RCC 7860 (cell line): Measurements from ENCODE around the gene CREBL2.
A peak's percentile ranks its signal among the peaks of the same experiment; 100 is the strongest.
"Not testable (repeated sequence)": the region's sequence is repeated elsewhere in the genome, so short reads cannot be mapped to it uniquely, and the experiment has no call there.

Experiments
- DNase-seq: peaks from one replicate; pipeline ENCODE4 v3.0.0-alpha.2; 2015; ENCODE audit warnings: low spot score
- FAIRE-seq: peaks from 2 replicates; lab custom pipeline; 2012; peaks lifted over from hg19 to GRCh38; lab: Jason Lieb, UNC

CREBL2 gene

GRCh38 chr12:12596598-12596997 lies 15.1 kb upstream of the CREBL2 start:
- not testable (repeated sequence) for DNase-seq, FAIRE-seq

GRCh38 chr12:12598864-12599263 lies 12.8 kb upstream of the CREBL2 start:
- no peak for FAIRE-seq
- DNase-seq: no peak

GRCh38 chr12:12599750-12600643 lies 11.7 kb upstream of the CREBL2 start:
- DNase-seq (no peak), FAIRE-seq (no peak)

- FAIRE-seq (no peak), DNase-seq (no peak)
Measured at GRCh38 chr12:12600659-12601058, 11.0 kb upstream of the CREBL2 start.

GRCh38 chr12:12604740-12605139 lies 6.9 kb upstream of the CREBL2 start:
- FAIRE-seq (no peak), DNase-seq (no peak)

GRCh38 chr12:12606781-12607589 lies 4.7 kb upstream of the CREBL2 start:
- DNase-seq: no peak
- FAIRE-seq: no peak

- no peak for DNase-seq
- FAIRE-seq: no peak
Measured at GRCh38 chr12:12608557-12608957, 3.1 kb upstream of the CREBL2 start.

- FAIRE-seq: no peak
- no peak for DNase-seq
Measured at GRCh38 chr12:12609692-12610091, 2.0 kb upstream of the CREBL2 start.

- no peak for FAIRE-seq
- DNase-seq: no peak
Measured at GRCh38 chr12:12610711-12611110, 965 bp upstream of the CREBL2 start.

- peak; percentile 31 for DNase-seq
Measured at GRCh38 chr12:12612358-12612757, 682 bp downstream of the CREBL2 start.

GRCh38 chr12:12613344-12613743 lies 1.7 kb downstream of the CREBL2 start:
- no peak for FAIRE-seq
- no peak for DNase-seq

More at GRCh38 chr12:12612358-12612757, 682 bp downstream of the CREBL2 start:
- no peak for FAIRE-seq

GRCh38 chr12:12614342-12614741 lies 2.7 kb downstream of the CREBL2 start:
- no peak for FAIRE-seq

GRCh38 chr12:12616512-12617310 lies 5.0 kb downstream of the CREBL2 start:
- DNase-seq: no peak
- no peak for FAIRE-seq

More at GRCh38 chr12:12614342-12614741, 2.7 kb downstream of the CREBL2 start:
- no peak for DNase-seq

GRCh38 chr12:12618064-12618463 lies 6.4 kb downstream of the CREBL2 start:
- DNase-seq, FAIRE-seq: not testable (repeated sequence)

- DNase-seq: no peak
- no peak for FAIRE-seq
Measured at GRCh38 chr12:12620730-12621315, 9.1 kb downstream of the CREBL2 start.

- no peak for FAIRE-seq
Measured at GRCh38 chr12:12622418-12622817, 10.7 kb downstream of the CREBL2 start.

GRCh38 chr12:12624498-12624992 lies 12.9 kb downstream of the CREBL2 start:
- no peak for FAIRE-seq
- no peak for DNase-seq

More at GRCh38 chr12:12622418-12622817, 10.7 kb downstream of the CREBL2 start:
- DNase-seq: no peak

GRCh38 chr12:12626471-12626870 lies 14.8 kb downstream of the CREBL2 start:
- FAIRE-seq: no peak

GRCh38 chr12:12627308-12627827 lies 15.7 kb downstream of the CREBL2 start:
- FAIRE-seq (no peak), DNase-seq (no peak)

More at GRCh38 chr12:12626471-12626870, 14.8 kb downstream of the CREBL2 start:
- no peak for DNase-seq

GRCh38 chr12:12628013-12628412 lies 16.3 kb downstream of the CREBL2 start:
- no peak for DNase-seq
- no peak for FAIRE-seq
